CD4-positive, alpha-beta T cell treated with Interleukin-15 for 1 hour (primary cell): Measurements from ENCODE around the gene MAP3K15.
"Not testable (repeated sequence)": the region's sequence is repeated elsewhere in the genome, so short reads cannot be mapped to it uniquely, and the experiment has no call there.

Experiments
- DNase-seq: peaks from one replicate; pipeline ENCODE4 v3.0.0-alpha.2; 2020

The MAP3K15 gene

DNA sequence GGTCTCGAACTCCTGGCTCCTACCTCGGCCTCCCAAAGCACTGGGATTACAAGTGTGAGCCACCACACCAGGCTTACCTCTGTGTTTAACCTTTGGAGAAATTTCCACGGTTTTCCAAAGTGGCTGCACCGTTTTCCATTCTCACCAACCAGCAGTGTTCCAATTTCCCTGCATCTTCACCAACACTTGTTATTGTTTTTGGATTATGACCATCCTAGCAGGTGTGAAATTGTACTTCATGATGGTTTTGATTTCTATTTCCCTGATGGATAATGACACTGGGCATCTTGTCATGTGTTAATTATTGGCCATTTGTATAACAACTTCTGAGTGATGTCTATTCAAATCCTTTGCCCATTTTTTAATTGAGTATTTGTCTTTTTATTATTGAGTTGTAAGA is 2.7 kb upstream of the MAP3K15 start:
- DNase-seq = no peak

DNA sequence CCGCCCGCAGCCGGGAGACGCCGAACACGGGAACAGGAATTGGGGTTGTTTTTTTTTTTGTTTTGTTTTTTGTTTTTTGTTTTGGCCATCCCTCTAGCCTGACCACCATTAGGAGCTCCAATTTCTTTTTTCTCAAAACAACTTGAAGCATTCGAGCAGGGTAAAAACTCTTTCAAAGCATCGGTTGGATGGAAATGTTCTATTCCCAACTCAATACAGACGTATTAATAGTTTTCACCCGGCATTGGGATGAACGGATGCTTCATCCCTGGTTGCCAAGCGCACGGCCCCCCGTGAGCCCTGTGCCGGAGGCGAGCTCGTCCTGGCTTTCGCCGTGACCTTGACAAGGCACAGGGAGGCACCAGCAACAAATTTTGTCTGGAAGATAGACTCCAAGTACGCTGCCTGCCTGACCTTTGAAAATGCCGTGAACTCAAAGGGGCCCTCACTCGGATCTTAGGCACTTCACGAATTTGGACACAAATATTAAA is 352 bp upstream of the MAP3K15 start:
- DNase-seq = no peak

GRCh38 chrX:19513383-19513782 is 1.9 kb downstream of the MAP3K15 start:
- no peak for DNase-seq

DNA sequence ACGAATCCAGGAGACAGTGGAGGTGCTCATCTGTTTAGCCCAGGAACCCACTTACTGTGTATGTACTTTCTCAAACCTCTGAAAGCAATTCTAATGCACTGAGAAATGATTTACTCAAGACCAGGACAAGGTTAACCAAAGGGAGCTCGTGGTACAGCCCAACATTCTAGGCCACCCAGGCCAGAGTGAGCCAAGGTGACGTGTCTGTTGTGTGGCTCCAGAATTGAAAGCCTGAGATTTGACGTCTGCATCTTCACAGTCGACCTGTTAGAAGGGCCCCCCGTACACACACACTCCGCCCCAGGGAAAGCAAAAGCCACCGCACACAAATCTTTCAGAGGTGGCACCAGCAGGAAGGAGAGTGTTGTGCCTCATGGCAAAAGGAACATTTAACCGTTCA is 2.3 kb downstream of the MAP3K15 start:
- DNase-seq = no peak

- DNase-seq = no peak
Measured at GRCh38 chrX:19512359-19512758, 2.9 kb downstream of the MAP3K15 start.

DNA sequence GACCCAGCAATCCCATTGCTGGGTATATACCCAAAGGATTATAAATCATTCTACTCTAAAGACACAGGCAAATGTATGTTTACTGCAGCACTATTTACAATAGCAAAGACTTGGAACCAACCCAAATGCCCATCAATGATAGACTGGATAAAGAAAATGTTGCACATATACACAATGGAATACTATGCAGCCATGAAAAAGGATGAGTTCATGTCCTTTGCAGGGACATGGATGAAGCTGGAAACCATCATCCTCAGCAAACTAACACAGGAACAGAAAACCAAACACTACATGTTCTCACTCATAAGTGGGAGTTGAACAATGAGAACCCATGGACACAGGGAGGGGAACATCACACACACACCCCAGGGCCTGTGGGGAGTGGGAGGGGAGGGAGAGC is 3.5 kb downstream of the MAP3K15 start:
- DNase-seq = not testable (repeated sequence)

GRCh38 chrX:19496711-19497110 is 18.6 kb downstream of the MAP3K15 start:
- DNase-seq = no peak

DNA sequence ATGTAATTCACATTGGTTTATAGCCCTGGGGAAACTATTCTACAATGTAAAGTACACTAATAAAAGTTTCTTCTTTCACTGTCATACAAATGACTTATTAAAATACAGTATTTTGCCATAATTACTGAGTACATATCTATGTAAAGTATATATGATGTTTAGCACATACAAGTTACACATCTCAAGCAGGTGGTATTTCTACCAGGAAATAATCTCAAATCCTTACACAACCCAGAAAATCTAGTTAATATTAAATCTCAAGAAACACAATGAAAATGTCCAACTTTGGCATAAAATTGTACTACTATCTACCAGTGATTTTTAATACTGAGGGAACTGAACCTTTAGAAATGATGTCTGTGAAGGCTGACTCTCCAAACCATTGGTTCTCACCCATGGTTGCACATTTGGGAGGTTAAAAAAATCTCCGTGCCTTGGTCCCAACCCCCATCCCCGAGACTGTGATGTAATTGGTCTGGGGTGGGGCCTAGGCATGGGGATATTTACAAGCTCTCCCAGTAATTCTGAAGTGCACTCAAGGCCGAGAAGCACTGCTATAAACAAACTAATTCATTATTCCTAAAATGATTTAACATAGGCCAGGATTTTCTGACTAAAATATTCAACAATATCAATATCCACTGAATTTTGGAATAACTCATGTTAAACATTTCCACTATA is 27.6 kb downstream of the MAP3K15 start:
- DNase-seq = no peak

GRCh38 chrX:19479458-19479857 is 35.9 kb downstream of the MAP3K15 start:
- no peak for DNase-seq

GRCh38 chrX:19468383-19468782 is 46.9 kb downstream of the MAP3K15 start:
- not testable (repeated sequence) for DNase-seq

DNA sequence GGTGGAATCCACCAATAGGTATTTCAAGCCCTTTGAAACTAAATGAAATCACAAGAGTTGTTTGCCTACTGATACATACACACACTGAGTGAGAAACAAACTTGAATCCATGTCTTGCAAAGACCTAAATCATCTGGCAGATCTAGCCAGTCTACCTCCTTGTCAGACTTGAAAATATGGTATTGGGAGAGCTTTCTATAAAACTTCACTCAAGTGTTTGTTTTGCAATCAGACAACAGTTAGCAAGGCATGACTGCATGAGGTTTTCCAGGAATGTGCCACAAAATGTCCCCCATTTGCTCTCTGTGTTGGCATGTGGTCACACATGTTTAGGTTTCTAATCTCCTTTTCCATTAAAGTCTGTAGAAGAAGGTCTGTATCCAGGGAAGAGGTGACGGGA is 52.4 kb downstream of the MAP3K15 start:
- DNase-seq = no peak

DNA sequence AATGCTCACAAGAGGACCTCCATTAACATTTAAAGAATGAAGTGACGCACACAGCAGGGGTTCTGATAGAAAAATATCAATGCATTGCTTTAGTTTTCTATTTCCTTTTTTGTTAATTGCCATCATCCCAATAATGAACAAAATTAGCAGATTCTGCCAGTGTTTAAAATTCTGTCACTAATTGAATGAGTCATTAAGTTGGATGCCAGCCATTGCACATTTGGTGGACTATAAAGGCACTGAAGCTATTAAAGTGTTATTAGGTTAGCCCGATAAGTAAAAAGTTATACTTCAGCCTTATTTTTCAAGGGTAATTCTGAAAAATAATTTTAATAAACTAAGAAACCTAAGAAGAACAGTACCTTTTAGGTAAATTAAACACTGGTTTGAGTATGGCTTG is 53.1 kb downstream of the MAP3K15 start:
- DNase-seq = no peak

DNA sequence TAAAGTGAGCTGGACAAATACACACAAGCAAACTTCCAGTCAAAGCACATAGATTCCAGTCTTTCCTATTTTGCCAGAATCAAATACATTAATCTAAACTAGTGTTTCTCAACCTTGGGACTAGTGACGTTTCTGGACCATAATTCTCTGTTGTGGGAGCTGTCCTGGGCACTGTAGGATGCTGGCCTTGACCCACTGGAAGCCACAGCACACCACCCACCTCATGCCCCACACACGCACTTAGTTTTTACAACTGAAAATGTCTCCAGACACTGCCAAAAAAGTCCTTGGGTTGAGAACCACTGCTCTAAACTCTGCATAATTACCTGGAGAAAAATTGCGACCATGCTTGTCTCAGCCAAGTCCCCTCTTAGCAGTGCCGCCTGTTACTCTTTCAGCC is 57.6 kb downstream of the MAP3K15 start:
- DNase-seq = no peak

DNA sequence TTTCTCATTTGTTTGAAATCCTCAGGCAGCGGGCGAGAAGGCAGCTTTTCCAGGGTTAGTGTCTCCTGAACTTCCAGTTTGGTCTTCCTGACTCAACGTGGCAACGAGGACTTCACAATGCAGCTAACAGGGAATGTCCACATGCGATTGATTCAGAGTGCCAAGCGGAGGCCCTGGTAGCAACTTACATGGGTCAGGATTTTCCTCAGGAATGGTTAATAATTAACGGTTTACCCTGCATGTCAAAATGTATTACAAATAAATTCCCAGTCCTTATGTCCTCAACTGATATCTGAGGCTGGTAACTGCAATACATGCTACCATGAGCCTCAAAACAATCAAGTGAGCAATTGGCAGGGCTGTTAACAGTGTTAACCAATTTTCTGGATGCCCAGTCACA is 67.2 kb downstream of the MAP3K15 start:
- no peak for DNase-seq

DNA sequence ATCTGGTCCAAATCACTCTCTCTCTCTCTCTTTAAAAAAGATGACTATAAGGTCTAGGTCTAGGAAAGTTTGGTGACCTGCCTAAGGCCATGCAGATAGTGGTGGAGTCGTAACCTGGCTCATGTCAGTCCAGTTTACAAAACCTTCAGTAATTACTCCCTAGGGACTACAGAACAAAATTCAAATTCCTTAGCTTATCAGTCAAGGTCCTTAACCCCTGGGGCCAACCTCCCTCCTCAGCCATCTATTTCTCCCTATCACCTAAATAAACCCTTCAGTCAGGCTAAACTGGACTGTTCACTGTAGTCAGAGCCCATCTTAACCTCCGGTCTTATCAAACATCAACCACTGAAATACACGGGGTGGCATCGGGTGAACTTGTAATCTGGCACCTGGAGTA is 68.9 kb downstream of the MAP3K15 start:
- DNase-seq = no peak

GRCh38 chrX:19445772-19446171 is 69.5 kb downstream of the MAP3K15 start:
- not testable (repeated sequence) for DNase-seq

GRCh38 chrX:19443869-19444526 is 71.3 kb downstream of the MAP3K15 start:
- DNase-seq = no peak

DNA sequence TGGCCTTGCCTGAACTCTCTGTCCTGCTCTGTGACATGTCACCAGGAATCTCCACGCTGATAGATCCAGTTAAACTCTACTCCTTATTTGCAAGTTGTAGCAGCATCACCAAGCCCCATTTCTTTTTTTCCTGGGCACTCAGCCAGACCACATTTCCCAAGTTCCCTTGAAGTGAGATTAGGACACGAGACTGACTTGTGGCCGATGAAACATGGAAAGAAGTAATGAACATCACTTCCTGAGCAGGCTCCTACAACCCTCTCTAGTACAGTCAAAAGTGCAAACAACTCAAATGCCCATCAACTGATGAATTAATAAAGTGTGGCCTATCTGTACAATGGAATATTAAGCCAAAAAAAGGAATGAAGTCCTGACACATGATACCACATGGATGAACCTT is 74.6 kb downstream of the MAP3K15 start:
- no peak for DNase-seq

- DNase-seq = not testable (repeated sequence)
Measured at GRCh38 chrX:19422661-19423060, 92.6 kb downstream of the MAP3K15 start.

- DNase-seq = no peak
Measured at GRCh38 chrX:19410259-19410658, 105.0 kb downstream of the MAP3K15 start.

GRCh38 chrX:19403696-19404095 is 111.6 kb downstream of the MAP3K15 start:
- DNase-seq = no peak

DNA sequence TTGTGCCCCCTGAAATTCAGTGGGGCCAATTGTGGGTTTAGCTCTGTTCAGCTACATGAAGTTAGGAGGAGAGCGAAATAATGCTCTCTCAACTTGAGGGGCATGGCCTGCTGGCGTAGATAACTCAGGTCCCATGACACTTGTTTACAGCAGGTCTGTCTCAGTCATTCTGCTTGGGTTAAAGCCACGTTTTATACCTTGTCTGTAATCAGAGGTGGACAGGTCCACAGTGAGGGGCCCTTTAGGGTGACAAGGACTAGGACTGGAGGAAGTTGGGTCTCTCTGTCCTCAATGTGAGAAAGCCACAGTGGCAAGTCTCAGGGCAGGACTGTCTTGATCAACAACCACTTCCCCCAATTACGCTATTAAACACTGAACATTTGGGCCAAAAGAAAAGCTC is 122.6 kb downstream of the MAP3K15 start:
- no peak for DNase-seq

- no peak for DNase-seq
Measured at GRCh38 chrX:19392078-19392477, 123.2 kb downstream of the MAP3K15 start.

GRCh38 chrX:19389227-19389845 is 126.0 kb downstream of the MAP3K15 start:
- no peak for DNase-seq
